GM19351 (cell line): ENCODE measurements around the gene TBL1XR1.
"Not testable (repeated sequence)": the region's sequence is repeated elsewhere in the genome, so short reads cannot be mapped to it uniquely, and the experiment has no call there.

ENCODE experiments used
- ATAC-seq: cut with Tn5 transposase; IDR thresholded peaks from one replicate; pipeline ENCODE4 v1.9.1; 2021; ENCODE audit warnings: mild to moderate bottlenecking, moderate library complexity; ENCODE audit not compliant: unreplicated experiment

Gene TBL1XR1

DNA sequence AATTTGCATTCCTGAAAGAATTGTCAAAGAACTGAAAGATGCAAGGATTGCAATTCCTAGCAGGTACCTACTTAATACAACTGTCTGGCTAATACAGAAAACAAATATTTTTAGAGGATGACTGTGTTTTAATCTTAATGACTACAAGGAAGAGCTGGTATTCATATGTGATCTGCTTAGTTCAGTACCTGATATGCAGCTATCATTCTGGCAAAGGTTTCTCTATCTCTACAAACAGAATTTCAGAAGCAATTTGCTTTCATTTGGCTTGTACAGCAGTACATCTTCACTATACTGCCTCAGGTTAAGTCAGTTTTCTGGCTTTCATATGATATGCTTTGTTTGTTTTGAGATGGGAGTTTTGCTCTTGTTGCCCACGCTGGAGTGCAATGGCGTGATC is 51.3 kb downstream of the TBL1XR1 start:
- no peak for ATAC-seq

DNA sequence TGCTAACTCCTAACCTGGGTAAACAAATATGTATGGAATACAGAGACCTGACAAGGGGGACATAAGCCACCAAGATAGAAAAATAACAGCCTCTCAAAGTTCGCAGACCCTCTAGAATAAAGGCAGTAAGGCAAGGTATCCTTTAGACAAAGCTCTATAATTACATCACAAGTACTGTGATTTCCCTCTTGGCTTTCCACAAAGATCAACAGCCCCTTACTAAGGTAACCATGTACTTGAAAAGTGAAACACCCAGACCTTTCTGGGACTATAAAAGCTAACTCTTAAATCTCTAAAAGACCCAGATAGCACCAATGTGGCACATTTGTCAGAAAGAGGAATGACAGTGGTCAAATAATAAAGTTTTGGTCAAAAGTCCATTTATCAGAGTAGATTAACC is 51.9 kb downstream of the TBL1XR1 start:
- peak; percentile 13 for ATAC-seq

DNA sequence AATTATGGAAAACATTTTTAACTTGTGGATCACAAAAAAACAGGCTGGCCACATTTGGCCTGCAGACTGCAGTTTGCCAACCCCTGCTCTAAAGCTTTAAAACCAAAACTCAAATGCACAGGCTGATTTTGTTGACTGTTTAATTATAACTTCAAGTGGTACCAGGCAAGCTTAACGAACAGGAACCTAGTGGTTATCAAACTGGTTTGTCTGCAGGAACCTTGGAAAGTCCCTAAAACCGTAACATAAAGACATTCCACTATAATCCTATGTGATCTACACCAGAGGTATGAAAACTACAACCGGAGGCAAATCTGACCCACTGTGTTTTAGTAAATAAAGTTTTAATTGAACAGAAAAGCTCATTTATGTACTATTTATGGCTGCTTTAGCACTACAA is 52.4 kb downstream of the TBL1XR1 start:
- ATAC-seq, result peak; percentile 53

- ATAC-seq, result no peak
Observed at GRCh38 chr3:177141899-177142646, 55.2 kb downstream of the TBL1XR1 start.

- ATAC-seq, result no peak
Observed at GRCh38 chr3:177141471-177141870, 55.8 kb downstream of the TBL1XR1 start.

DNA sequence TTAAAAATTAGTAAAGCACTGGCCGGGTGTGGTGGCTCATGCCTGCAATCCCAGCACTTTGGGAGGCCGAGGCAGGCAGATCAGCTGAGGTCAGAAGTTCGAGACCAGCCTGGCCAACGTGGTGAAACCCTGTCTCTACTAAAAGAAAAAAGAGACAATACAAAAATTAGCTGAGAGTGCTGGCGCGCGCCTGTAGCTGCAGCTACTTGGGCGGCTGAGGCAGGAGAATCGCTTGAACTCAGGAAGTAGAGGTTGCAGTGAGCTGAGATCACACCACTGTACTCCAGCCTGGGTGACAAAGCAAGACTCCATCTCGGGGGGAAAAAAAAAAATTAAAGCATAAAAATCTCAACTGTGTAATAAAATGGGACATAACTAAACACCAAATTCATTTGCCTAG is 58.1 kb downstream of the TBL1XR1 start:
- ATAC-seq, result not testable (repeated sequence)

DNA sequence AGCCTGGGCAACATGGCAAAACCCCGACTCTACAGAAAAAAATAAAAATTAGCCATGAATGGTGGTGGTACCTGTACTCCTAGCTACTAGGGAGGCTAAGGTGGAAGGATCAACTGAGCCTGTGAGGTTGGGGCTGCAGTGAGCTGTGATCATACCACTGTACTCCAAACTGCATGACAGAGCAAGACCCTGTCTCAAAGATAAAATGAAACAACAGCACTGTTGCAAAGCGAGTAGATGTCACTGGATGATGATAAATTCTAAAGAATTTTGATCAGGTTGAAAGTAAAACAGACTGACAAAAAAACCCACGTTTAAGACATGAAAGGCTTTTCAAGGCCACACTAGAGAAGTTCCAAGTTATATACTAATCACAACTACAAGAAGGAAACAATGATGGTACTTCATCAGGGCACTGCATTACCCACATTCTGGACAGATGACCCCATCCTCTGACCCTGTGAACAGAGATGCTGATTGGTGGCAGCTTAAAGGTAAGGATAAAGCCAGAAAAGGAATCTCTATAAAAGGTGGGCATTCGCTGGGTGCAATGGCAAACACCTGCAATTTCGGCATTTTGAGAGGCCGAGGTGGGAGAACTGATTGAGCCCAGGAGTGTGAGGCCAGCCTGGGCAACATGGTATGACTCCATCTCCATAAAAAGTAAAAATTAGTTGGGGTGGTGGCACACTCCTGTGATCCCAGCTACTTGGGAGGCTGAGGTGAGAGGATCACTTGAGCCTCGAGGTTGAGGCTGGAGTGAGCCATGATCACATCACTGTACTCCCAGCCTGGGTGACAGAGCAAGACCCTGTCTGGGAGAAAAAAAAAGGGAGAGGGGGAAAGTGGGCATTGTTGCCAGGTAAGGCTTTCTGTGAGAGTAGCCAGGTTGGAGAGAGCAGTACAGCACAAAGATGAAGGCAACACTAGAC is 59.2 kb downstream of the TBL1XR1 start:
- ATAC-seq, result no peak

DNA sequence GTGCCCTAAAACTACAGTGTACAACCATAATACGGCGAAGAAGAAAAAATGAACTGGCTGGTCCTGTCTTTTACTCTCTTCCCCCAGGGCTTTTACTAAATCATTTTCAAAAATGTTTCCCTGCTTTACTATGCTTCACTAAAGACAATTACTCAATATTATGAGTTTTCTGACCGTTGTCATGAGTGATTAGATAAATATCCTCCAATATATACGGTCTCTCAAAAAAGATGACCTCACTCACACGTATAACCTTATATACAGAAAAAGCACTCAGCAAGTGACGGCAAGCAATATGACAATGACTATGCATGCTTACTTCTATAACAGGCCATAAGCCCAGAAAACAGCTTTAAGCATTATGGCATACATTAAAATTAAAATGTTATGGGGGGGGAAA is 60.5 kb downstream of the TBL1XR1 start:
- no peak for ATAC-seq

DNA sequence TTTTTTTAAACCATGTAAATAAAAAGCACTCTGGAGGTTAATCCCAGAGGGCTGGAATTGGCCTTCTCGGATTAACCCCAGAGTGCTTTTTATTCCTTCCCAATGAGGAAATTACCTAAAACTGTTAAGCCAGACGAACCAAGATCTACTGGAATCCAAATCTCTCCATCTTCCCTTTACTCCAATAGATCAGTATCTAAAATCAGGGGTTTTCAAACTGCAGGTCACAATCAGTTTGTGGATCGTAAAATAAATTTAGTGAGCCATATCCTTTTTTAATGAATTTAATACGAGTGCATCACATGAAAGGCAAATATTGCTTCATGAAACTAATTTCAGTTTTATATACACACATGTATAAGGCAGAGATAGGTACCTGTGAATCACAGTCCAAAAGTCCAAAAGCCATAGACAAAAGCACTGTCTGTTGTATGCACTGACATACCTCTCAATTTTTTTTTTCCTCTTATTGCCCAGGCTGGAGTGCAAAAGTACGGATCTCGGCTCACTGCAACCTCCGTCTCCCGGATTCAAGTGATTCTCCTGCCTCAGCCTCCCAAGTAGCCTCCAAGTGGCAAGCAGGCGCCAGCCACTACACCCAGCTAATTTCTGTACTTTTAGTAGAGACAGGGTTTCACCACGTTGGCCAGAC is 61.3 kb downstream of the TBL1XR1 start:
- no peak for ATAC-seq

DNA sequence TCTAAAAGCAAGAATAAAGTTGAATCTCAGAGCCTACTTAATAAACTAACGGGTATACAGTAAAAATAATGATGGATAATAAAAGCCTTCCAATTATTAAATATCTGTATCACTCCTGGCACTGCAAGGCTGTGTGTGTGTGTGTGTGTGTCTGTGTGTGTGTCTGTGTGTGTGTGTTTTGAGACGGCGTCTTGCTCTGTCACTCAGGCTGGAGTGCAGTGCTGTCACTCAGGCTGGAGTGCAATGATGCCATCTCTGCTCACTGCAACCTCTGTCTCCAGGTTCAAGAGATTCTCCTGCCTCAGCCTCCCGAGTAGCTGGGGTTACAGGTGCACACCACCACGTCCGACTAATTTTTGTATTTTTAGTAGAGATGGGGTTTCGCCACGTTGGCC is 62.5 kb downstream of the TBL1XR1 start:
- no peak for ATAC-seq

DNA sequence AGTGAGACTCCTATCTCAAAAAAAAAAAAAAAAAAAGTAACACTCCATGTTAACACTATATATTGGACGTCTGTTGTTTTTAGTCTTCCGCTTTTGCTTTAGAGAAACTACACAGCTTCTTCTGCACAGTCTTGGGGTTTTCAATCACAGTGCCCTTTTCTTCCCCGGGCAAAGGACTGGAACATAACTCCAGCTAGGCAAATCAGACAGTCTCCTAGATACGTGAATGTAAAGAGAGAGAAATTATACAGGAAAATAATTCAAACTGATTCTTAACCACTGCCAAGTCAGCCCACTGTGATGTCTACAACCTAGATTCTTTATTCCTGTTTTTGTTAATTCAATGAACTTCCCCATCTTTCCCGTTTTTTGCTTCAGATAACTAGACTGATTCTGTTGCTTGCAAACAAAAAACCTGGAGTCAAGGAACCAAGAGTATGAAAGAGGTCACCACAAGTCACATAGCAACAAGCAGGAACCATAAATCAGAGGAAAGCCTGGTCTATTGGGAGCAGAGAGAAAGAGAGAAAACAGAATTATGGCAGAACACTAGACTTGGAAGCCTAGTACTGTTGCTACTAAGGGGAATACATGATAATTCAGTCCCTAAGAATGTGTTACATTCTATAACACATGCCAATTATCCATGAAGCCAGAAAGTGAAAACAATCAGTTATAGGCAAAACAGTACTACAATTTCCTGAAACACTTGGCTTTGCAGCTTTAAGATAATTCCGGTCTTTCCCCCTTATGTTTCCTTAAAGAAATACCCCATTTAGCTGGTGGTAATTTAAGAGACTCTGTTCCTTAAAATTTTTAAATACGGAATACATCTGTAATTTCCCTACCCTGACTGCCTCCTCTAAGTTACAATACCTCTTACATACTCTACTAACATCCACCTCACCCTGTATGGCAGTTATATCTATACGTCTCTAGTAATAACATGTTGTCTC is 63.1 kb downstream of the TBL1XR1 start:
- ATAC-seq, result no peak

DNA sequence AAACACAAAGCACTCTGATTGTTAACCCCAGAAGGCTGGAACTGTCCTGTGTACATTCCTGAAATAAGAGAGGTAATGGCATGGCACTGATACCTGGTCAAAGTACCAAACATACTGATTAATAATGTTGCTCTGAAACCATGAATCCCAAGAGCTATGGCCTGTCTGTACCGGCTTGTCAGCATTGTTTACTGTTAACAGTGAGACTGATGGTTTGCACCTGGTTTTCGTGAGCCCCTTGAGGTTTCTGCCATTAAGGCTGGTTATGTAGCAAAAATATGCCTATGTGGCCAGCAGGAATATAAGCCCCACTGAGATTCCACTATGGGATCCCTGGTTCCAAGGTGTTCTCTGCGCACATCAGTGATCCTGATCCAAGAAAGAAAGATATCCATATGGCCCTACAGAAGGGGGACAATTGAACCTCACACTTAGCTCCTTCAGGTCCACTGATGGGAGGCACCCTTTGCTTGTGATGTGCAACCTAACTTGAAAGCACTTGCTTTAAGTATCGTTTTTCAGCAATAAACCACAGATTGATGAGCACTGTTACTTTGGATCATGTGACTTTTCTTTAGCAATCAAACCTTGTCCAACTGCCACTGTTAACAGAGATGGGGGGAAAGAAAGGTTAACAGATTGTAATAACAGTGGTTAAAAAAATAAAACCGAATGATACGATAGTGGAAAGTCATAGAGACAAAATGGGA is 65.2 kb downstream of the TBL1XR1 start:
- ATAC-seq, result no peak

DNA sequence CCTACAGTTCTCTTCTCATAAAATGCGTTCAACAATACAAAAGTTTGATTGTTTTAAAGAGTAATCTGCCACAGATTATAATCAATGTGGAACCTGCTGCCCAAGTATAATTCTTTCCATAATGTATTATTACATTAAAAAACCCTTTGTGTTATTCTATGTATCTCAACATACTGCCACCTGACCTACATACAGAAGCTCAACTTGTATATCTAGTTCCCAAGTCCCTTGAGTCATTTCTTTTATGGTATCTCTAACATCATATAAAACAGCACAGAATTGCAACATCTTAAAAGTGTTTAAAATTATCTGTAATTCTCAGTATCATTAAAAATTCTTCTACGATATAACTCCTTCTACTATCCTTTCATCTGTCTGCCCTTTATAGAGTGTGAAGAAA is 70.3 kb downstream of the TBL1XR1 start:
- no peak for ATAC-seq

DNA sequence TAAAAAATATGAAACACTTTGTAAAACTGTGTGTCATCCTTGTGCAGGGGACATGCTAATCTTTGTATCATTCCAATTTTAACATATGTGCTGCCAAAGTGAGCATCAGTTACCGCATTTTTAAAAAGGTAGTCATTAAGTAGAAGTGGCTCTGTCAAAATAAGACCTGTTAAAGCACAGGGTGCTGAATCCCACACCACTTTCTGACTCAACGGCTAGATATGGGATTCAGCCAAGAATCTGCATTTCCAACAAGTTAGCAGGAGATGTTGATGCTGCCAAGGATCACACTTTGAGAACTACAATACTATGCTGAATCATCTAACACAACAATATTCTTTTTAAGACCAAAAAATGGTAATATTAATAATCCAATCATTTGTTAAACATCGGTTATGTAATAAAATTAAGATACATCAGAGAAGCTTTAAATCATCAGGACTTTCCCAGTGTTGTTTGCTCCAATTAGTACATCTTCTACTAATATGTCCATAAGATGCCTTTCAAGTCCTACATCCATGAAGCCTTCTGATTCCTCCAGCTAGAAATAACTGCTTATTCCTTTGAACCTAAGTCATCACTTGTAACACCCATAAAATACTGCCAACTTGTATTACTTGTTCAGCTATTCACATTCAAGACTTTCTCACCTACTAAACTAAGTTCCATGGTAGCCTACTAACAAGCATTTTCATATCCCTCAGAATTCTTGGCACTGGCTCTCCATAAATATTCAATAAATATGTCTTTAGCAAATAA is 71.1 kb downstream of the TBL1XR1 start:
- ATAC-seq, result no peak

- no peak for ATAC-seq
Observed at GRCh38 chr3:177124882-177125281, 72.4 kb downstream of the TBL1XR1 start.

GRCh38 chr3:177123822-177124221 is 73.5 kb downstream of the TBL1XR1 start:
- ATAC-seq, result no peak

DNA sequence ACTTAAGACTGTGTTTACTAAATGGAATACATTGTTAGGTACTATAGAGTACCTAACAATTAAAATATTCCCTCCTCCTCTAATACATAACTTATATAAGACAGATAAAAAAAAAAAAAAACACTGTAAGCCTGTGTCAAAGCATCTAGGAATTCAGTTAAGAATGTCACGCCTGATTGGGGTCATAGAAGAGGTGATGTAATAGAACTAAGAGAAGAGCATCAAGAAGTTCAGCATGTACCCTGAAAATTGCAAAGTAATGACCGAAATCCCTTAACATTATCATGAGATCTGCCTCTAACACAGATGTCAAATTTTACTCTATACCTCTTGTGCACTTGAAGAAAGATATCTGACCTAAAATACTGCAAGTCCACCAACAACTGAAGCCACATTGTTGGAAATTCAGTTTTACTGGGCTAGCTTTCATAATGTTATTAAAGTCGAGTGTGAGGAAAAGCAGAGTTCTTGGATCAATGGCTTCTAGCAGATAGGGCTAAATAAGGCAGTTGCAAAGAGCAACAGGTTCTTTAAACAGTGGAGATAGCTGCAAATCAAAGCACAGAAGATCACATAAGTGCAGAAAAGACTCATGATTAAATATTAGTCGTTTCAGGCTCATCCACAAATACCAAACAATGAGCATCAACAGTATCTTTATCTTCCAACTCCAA is 75.0 kb downstream of the TBL1XR1 start:
- ATAC-seq, result no peak

GRCh38 chr3:177119829-177120228 is 77.5 kb downstream of the TBL1XR1 start:
- ATAC-seq, result no peak

DNA sequence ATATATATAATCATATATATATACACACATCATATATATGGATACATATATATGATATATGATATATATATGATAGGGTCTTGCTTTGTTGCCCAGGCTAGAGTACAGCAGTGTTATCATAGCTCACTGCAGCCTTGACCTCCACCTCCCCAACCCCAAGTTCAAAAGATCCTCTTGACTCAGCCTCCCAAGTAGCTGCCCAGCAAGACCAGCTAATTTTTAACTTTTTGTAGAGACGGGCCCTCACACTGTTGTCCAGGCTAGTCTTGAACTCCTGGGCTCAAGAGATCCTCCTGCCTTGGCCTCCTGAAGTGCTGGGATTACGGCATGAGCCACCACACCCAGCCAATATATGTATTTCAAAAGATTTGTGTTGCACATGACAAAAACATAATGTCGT is 83.0 kb downstream of the TBL1XR1 start:
- no peak for ATAC-seq
